ENCODE data around the gene SLC39A10. TPM values are rescaled to one million over a fixed set of nuclear protein-coding genes. Genes with fewer than 3 reads are reported as not detected.

SLC39A10 gene
- total RNA-seq, 4 donors from 2014 or later, result 8.0 to 13.6 (median 10.5) TPM

- intact Hi-C loops (cut with DNase I; ENCODE audit: low total_unique reads), result no loop called here
- DNase-seq (ENCODE audit: low spot score in 2 of 2), result no peak
- 98% methylated on average over 7 of the region's 7 CpGs for WGBS, 2 donors
- no peak for TF ChIP-seq CTCF (IDR thresholded peaks at IDR 0.05)
- no peak for TF ChIP-seq POLR2A (IDR thresholded peaks at IDR 0.05)
- no peak overlapping the region for H3K4me3 ChIP-seq (ENCODE audit: low read depth, poor library complexity, severe bottlenecking)
These were observed 37.5 kb downstream of the SLC39A10 start for GRCh38 chr2:195694553-195694952.

DNA sequence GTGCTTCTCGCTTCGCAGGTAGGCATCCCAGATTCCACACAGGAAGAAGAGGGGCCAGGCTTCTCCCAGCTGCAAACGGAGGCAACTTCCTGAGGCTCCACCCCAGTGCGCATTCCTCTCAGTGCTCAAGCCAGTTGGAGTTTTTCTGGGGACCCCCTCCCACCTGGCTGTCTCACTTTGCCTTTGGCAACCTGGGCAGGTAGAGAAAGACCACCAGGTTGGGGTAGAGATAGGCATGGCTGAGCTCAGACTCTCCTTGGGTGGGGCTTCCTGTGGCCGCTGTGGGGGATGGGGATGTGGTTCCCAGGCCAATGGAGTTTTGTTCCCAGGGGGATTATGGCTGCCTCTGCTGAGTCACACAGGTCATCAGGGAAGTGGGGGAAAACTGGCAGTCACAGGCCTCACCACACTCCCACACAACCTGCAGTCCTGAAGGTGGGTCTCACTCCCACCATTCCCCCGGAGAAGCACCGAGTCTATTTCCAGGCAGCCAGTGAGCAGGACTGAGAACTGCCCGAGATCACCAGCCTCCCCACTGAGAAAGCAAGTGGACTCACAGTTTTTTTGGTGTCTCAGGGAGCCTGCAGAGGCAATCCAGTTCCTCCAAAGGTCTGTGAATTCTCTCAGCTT is 38.1 kb downstream of the SLC39A10 start:
- WGBS, 2 donors, result 87 to 92% methylated on average over 8 of the region's 8 CpGs
- intact Hi-C loops (cut with DNase I; ENCODE audit: low total_unique reads), result no loop called here
- TF ChIP-seq CTCF (IDR thresholded peaks at IDR 0.05) (no peak), POLR2A (IDR thresholded peaks at IDR 0.05) (no peak)
- no peak overlapping the region for H3K4me3 ChIP-seq (ENCODE audit: low read depth, poor library complexity, severe bottlenecking)
- DNase-seq (ENCODE audit: low spot score in 2 of 2), result no peak

DNA sequence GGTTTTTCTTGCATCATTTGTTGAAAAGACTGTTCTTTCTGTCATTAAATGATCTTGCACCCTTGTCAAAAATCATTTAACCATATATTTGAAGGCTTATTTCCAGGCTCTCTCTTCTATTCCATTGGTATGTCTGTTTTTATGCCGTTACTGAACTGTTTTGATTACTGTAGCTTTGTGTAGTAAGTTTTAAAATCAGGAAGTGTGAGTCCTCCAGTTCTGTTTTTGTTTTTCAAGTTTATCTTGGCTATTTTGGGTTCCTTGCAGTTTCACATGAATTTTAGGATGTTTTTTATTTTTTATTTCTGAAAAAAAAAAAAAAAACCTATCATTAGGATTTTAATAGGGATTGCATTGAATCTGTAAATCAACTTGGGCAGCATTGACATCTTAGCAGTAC is 39.0 kb downstream of the SLC39A10 start:
- TF ChIP-seq POLR2A (IDR thresholded peaks at IDR 0.05), result no peak
- no peak for TF ChIP-seq CTCF (IDR thresholded peaks at IDR 0.05)
- intact Hi-C loops (cut with DNase I; ENCODE audit: low total_unique reads), result no loop called here
- WGBS, 2 donors, result 91 to 93% methylated on average over 1 of the region's 1 CpG
- DNase-seq (ENCODE audit: low spot score in 2 of 2), result no peak
- no peak overlapping the region for H3K4me3 ChIP-seq (ENCODE audit: low read depth, poor library complexity, severe bottlenecking)

GRCh38 chr2:195697681-195698220 is 40.7 kb downstream of the SLC39A10 start:
- TF ChIP-seq CTCF (IDR thresholded peaks at IDR 0.05), result no peak
- TF ChIP-seq POLR2A (IDR thresholded peaks at IDR 0.05), result no peak
- no peak for DNase-seq (ENCODE audit: low spot score in 2 of 2)
- WGBS, 2 donors, result 77 to 79% methylated on average over 3 of the region's 3 CpGs
- no peak overlapping the region for H3K4me3 ChIP-seq (ENCODE audit: low read depth, poor library complexity, severe bottlenecking)
- intact Hi-C loops (cut with DNase I; ENCODE audit: low total_unique reads), result no loop called here

GRCh38 chr2:195700480-195700879 is 43.5 kb downstream of the SLC39A10 start:
- no peak for TF ChIP-seq POLR2A (IDR thresholded peaks at IDR 0.05)
- TF ChIP-seq CTCF (IDR thresholded peaks at IDR 0.05), result no peak
- DNase-seq (ENCODE audit: low spot score in 2 of 2), result no peak
- no peak overlapping the region for H3K4me3 ChIP-seq (ENCODE audit: low read depth, poor library complexity, severe bottlenecking)
- intact Hi-C loops (cut with DNase I; ENCODE audit: low total_unique reads), result no loop called here
- WGBS, 2 donors, result 90 to 95% methylated on average over 3 of the region's 3 CpGs
